ENCODE results near the gene IBTK.

DNA sequence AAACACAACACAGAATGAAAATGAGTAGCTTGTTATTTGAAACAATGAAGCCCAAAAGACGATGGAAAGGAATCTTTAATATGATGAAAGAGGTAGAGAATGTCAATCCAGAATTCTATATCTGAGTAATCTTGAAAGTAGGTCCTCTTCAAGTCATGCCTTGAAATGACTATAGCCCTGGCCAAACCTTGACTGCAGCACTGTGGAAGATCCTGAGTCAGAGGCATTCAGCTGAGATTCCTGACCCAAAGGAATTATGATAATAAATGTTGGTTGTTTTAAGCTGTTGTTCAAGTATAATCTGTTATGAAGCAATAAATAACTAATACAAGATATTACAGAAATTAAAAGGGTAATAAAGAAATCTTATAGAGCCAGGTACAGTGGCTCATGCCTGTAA lies 64.8 kb downstream of the IBTK start:
- TF ChIP-seq, protein P1, sequence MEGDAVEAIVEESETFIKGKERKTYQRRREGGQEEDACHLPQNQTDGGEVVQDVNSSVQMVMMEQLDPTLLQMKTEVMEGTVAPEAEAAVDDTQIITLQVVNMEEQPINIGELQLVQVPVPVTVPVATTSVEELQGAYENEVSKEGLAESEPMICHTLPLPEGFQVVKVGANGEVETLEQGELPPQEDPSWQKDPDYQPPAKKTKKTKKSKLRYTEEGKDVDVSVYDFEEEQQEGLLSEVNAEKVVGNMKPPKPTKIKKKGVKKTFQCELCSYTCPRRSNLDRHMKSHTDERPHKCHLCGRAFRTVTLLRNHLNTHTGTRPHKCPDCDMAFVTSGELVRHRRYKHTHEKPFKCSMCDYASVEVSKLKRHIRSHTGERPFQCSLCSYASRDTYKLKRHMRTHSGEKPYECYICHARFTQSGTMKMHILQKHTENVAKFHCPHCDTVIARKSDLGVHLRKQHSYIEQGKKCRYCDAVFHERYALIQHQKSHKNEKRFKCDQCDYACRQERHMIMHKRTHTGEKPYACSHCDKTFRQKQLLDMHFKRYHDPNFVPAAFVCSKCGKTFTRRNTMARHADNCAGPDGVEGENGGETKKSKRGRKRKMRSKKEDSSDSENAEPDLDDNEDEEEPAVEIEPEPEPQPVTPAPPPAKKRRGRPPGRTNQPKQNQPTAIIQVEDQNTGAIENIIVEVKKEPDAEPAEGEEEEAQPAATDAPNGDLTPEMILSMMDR (IDR thresholded peaks at IDR 0.05): no peak
- TF ChIP-seq POLR2A (IDR thresholded peaks at IDR 0.05): no peak
